ENCODE results near the gene TENM3. TPM values are rescaled to one million over a fixed set of nuclear protein-coding genes. Genes with fewer than 3 reads are reported as not detected.

Gene TENM3
- total RNA-seq, 2 experiments from 2014 or later = not detected

GRCh38 chr4:182338063-182338462, 94.9 kb downstream of the TENM3 start:
- H3K9me3 Mint-ChIP-seq = no peaks in the 10 kb centered on the region
- ATAC-seq (no peak), DNase-seq (no peak)
- no peak overlapping the region for H3K4me3 Mint-ChIP-seq
- H3K36me3 Mint-ChIP-seq (ENCODE audit: low read depth) = no peaks in the 10 kb centered on the region
- H3K27me3 Mint-ChIP-seq = no peaks in the 10 kb centered on the region
- POLR2A ChIA-PET = no interaction called here
- no peak overlapping the region for H3K27ac Mint-ChIP-seq
- intact Hi-C loops (cut with micrococcal nuclease) = no loop called here
- no peaks in the 10 kb centered on the region for H3K4me1 Mint-ChIP-seq (ENCODE audit: low read depth)
- CTCF ChIA-PET = no interaction called here
- TF ChIP-seq CTCF (IDR thresholded peaks at IDR 0.05) = no peak

- Mint-ChIP-seq H3K27ac (no peak overlapping the region), H3K4me3 (no peak overlapping the region), H3K27me3 (no peaks in the 10 kb centered on the region), H3K36me3 (ENCODE audit: low read depth) (no peaks in the 10 kb centered on the region), H3K4me1 (ENCODE audit: low read depth) (no peaks in the 10 kb centered on the region), H3K9me3 (no peaks in the 10 kb centered on the region)
- ChIA-PET CTCF (no interaction called here), POLR2A (no interaction called here)
- ATAC-seq (no peak), DNase-seq (no peak)
- TF ChIP-seq CTCF (IDR thresholded peaks at IDR 0.05) = no peak
- intact Hi-C loops (cut with micrococcal nuclease) = no loop called here
Observed at GRCh38 chr4:182338746-182339145, 95.5 kb downstream of the TENM3 start.

GRCh38 chr4:182339221-182339641, 96.0 kb downstream of the TENM3 start:
- TF ChIP-seq CTCF (IDR thresholded peaks at IDR 0.05) = no peak
- Mint-ChIP-seq H3K36me3 (ENCODE audit: low read depth) (no peaks in the 10 kb centered on the region), H3K9me3 (no peaks in the 10 kb centered on the region), H3K4me3 (no peak overlapping the region), H3K27me3 (peaks cover 1% of the 10 kb centered on the region), H3K27ac (no peak overlapping the region), H3K4me1 (ENCODE audit: low read depth) (no peaks in the 10 kb centered on the region)
- DNase-seq (no peak), ATAC-seq (no peak)
- CTCF ChIA-PET = no interaction called here
- POLR2A ChIA-PET = no interaction called here
- intact Hi-C loops (cut with micrococcal nuclease) = no loop called here

GRCh38 chr4:182343453-182343852, 100.3 kb downstream of the TENM3 start:
- Mint-ChIP-seq H3K27me3 (peaks cover 10% of the 10 kb centered on the region), H3K4me1 (ENCODE audit: low read depth) (no peaks in the 10 kb centered on the region), H3K4me3 (no peak overlapping the region), H3K27ac (no peak overlapping the region), H3K9me3 (no peaks in the 10 kb centered on the region), H3K36me3 (ENCODE audit: low read depth) (no peaks in the 10 kb centered on the region)
- ChIA-PET CTCF (no interaction called here), POLR2A (no interaction called here)
- no peak for TF ChIP-seq CTCF (IDR thresholded peaks at IDR 0.05)
- no peak for ATAC-seq
- DNase-seq = no peak
- intact Hi-C loops (cut with micrococcal nuclease) = no loop called here

GRCh38 chr4:182344968-182345367, 101.8 kb downstream of the TENM3 start:
- no peaks in the 10 kb centered on the region for H3K9me3 Mint-ChIP-seq
- H3K27me3 Mint-ChIP-seq = peaks cover 10% of the 10 kb centered on the region

More at GRCh38 chr4:182344968-182345367, 101.8 kb downstream of the TENM3 start:
- Mint-ChIP-seq H3K4me3 (no peak overlapping the region), H3K4me1 (ENCODE audit: low read depth) (no peaks in the 10 kb centered on the region), H3K27ac (no peak overlapping the region), H3K36me3 (ENCODE audit: low read depth) (no peaks in the 10 kb centered on the region)
- TF ChIP-seq CTCF (IDR thresholded peaks at IDR 0.05) = no peak
- CTCF ChIA-PET = no interaction called here
- ATAC-seq (no peak), DNase-seq (no peak)
- POLR2A ChIA-PET = no interaction called here
- intact Hi-C loops (cut with micrococcal nuclease) = no loop called here

Measured in activated CD8-positive, alpha-beta T cell treated with anti-CD3 and anti-CD28 coated beads for 36 hours (primary cell).